Tibial nerve (tissue), 4 donors: ENCODE data around the gene RCSD1.

Experiments used
- EP300 ChIP-seq, 2 donors: sonication (generic); formaldehyde crosslinking; IDR thresholded peaks; one replicate each; pipeline ENCODE4 v1.6.1; 2017; ENCODE audit warnings: antibody characterized with exemption in 2 of 2, mild to moderate bottlenecking in 1 of 2
- POLR2A ChIP-seq, 2 donors: fragments of 450-650 bp; IDR thresholded peaks; one replicate each; pipeline ENCODE4 v1.6.1; 2017; ENCODE audit warnings: antibody characterized with exemption in 2 of 2, mild to moderate bottlenecking in 2 of 2, moderate library complexity in 2 of 2
- TF ChIP-seq, protein P1 (sequence below), 5 experiments: fragments of 200-600 bp in 3 of 5; fragments of 450-650 bp in 2 of 5; sonication (generic) in 3 of 5; IDR thresholded peaks; one replicate each; pipeline ENCODE4 v1.5.1; 2016 to 2019; ENCODE audit warnings: antibody characterized with exemption in 5 of 5, mild to moderate bottlenecking in 3 of 5, moderate library complexity in 2 of 5

DNA sequence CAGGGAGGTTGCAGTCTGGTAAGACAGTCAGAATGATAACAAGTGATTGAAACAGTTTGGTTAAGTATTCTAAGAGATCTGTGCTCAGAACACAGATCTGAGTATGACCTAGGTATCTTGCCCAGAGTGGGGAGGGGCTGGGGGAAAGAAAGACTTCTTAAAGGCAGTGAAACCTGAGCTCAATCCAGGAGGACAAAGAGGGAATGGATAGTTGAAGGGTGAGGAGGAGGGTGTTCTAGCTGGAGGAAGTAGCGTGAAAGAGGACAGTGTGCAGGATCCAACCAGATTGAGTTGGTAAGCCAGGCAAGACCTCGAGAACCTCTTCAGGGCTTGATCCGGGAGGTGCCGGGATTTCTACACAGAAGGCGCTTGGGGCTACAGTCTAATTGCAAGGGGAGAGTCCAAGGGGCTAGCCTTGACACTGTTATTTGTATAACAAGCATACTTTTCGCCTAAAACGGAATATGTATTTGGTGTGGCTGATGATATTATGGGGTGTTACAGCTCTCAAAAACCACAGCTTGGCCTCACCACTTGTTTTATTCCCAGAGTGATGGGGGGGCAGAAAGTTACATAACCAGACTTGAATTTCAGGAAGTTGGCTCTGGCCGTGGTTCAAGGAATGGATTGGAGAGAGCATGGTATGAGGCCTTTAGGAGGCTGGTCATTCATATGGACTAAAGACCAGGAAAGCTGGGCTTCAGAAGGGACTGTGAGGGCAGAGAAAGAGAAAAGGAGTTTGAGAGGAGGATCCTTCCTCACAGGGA is 19.1 kb downstream of the RCSD1 start:
- TF ChIP-seq POLR2A (IDR thresholded peaks at IDR 0.05) (no peak), EP300 (IDR thresholded peaks at IDR 0.05) (no peak)
- TF ChIP-seq, protein P1, sequence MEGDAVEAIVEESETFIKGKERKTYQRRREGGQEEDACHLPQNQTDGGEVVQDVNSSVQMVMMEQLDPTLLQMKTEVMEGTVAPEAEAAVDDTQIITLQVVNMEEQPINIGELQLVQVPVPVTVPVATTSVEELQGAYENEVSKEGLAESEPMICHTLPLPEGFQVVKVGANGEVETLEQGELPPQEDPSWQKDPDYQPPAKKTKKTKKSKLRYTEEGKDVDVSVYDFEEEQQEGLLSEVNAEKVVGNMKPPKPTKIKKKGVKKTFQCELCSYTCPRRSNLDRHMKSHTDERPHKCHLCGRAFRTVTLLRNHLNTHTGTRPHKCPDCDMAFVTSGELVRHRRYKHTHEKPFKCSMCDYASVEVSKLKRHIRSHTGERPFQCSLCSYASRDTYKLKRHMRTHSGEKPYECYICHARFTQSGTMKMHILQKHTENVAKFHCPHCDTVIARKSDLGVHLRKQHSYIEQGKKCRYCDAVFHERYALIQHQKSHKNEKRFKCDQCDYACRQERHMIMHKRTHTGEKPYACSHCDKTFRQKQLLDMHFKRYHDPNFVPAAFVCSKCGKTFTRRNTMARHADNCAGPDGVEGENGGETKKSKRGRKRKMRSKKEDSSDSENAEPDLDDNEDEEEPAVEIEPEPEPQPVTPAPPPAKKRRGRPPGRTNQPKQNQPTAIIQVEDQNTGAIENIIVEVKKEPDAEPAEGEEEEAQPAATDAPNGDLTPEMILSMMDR (IDR thresholded peaks at IDR 0.05), result no peak
